ENCODE data around the gene MORN1.

The MORN1 gene

GRCh38 chr1:2342384-2343022 lies 48.9 kb downstream of the MORN1 start:
- H3K9ac ChIP-seq (ENCODE audit: low read depth, low read length), result no peak overlapping the region
- no peaks in the 10 kb centered on the region for H3K36me3 ChIP-seq (ENCODE audit: insufficient read depth, low read length)
- no peak overlapping the region for H3K4me2 ChIP-seq (ENCODE audit: low read length)

GRCh38 chr1:2341706-2342383 lies 49.5 kb downstream of the MORN1 start:
- H3K4me3 ChIP-seq (ENCODE audit: low read length), result no peak overlapping the region

More at GRCh38 chr1:2342384-2343022, 48.9 kb downstream of the MORN1 start:
- no peaks in the 10 kb centered on the region for H3K4me1 ChIP-seq (ENCODE audit: control insufficient read depth, insufficient read depth, low read length)
- H3K27me3 ChIP-seq (ENCODE audit: control insufficient read depth, insufficient read depth, low read length), result peaks cover 3% of the 10 kb centered on the region
- no peak overlapping the region for H3K4me3 ChIP-seq (ENCODE audit: low read length)
- no peaks in the 10 kb centered on the region for H3K9me3 ChIP-seq (replicated peaks; ENCODE audit: low read length)

DNA sequence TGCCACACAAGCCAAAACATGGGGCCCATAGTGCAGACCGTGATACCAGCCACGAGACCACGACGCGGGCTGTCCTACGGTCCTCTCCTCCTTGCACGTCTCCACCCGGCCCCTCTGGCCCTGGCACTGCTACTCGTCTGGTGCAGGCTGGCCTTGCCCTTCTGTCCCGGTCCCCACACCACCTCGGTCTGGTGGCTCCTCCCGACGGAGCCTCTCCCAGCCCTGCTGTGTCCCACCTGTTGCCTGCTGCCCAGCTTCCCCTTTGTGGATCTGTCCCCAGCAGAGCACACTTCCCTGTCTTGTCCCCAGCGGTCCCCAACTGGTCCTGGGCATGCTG lies 50.5 kb downstream of the MORN1 start:
- H3K9ac ChIP-seq (ENCODE audit: low read depth, low read length), result no peak overlapping the region
- no peaks in the 10 kb centered on the region for H3K36me3 ChIP-seq (ENCODE audit: insufficient read depth, low read length)
- H3K9me3 ChIP-seq (replicated peaks; ENCODE audit: low read length), result no peaks in the 10 kb centered on the region
- peaks cover 8% of the 10 kb centered on the region for H3K27me3 ChIP-seq (ENCODE audit: control insufficient read depth, insufficient read depth, low read length)
- H3K4me1 ChIP-seq (ENCODE audit: control insufficient read depth, insufficient read depth, low read length), result peaks cover 4% of the 10 kb centered on the region
- no peak overlapping the region for H3K4me2 ChIP-seq (ENCODE audit: low read length)
- H3K4me3 ChIP-seq (ENCODE audit: low read length), result no peak overlapping the region

More at GRCh38 chr1:2341706-2342383, 49.5 kb downstream of the MORN1 start:
- Histone ChIP-seq H3K4me2 (ENCODE audit: low read length) (no peak overlapping the region), H3K9ac (ENCODE audit: low read depth, low read length) (no peak overlapping the region), H3K27me3 (ENCODE audit: control insufficient read depth, insufficient read depth, low read length) (peaks cover 3% of the 10 kb centered on the region), H3K9me3 (replicated peaks; ENCODE audit: low read length) (no peaks in the 10 kb centered on the region), H3K36me3 (ENCODE audit: insufficient read depth, low read length) (no peaks in the 10 kb centered on the region), H3K4me1 (ENCODE audit: control insufficient read depth, insufficient read depth, low read length) (no peaks in the 10 kb centered on the region)

DNA sequence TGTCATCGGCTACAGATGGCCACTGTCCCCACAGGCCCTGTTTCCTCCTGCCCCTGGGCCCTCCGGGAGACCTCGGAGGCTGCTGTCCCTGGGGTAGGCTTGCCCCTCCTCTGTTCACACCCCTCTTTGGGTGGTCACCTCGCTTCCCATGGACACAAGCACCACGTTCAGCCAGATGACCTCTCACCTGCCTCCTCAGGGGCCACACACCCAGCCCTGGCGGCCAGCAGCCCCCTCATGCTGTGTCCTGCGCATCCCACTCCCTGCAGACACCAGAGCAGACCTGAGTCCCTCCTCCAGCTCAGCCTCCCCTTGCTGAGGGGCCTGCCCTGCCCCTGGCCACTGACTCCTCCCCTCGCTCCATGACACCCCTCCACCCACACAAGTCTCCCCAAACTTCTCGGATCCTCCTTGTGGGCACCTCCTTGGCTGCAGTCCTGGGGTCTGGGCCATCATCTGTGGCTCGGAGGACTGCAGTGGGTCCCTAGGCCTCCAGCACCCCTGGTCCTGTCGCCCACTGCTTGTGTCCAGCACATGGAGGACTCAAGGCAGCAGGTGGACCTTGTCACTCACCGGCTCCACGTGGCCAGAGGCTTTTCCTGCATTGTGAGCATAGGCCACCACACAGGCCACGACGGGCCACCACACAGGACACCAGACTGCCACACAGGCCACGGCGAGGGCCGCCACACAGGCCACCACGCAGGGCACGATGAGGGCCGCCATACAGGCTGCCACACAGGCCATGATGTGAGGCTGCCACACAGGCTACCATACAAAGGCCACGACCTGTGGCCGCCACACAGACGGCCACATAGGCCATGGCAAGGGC lies 51.1 kb downstream of the MORN1 start:
- no peaks in the 10 kb centered on the region for H3K36me3 ChIP-seq (ENCODE audit: insufficient read depth, low read length)
- no peak overlapping the region for H3K9ac ChIP-seq (ENCODE audit: low read depth, low read length)
- H3K9me3 ChIP-seq (replicated peaks; ENCODE audit: low read length), result no peaks in the 10 kb centered on the region
- H3K4me1 ChIP-seq (ENCODE audit: control insufficient read depth, insufficient read depth, low read length), result peaks cover 8% of the 10 kb centered on the region
- H3K27me3 ChIP-seq (ENCODE audit: control insufficient read depth, insufficient read depth, low read length), result peaks cover 14% of the 10 kb centered on the region
- no peak overlapping the region for H3K4me2 ChIP-seq (ENCODE audit: low read length)
- no peak overlapping the region for H3K4me3 ChIP-seq (ENCODE audit: low read length)

DNA sequence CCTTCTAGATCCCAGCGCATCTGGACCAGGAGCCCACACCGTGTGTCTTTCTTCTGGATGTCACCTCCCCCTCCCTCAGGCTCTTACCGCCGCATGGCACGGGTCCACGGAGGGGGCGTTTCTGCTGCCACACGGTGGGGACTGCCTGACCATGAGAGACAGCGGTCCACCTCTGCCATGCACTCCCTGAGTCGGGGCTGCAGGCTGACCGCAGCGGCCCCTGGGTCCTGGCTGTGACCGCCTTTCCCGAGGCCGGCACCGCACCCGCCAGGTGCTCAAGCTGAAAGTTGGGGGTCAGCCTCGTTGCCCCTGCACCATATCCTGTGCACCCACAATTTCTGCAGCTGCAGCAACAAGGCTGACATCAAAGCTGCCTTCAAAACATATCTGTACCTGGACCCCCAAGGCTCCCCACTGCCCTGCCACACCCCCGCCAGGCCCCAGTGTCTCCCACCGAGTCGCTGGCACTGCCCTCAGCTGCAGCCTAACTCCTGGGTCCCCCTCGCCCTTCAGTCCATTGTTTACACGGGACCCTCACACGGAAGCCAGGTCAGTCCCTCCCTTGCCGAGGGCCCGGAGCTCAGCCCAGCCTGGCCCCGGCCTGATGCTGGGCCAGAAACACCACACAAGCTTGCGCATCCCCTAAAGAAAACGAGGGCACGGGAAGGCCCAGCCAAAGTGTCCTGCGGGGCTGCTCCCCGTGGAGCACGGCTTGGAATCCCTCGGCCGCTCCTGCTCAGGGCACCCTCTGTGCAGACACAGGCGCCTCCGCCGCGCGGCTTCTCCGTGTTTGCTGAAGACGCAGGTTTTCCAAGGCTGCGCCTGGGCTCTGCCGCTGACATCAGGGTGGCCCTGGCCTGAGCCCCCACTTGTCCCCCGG lies 51.9 kb downstream of the MORN1 start:
- H3K4me2 ChIP-seq (ENCODE audit: low read length), result no peak overlapping the region
- peaks cover 8% of the 10 kb centered on the region for H3K4me1 ChIP-seq (ENCODE audit: control insufficient read depth, insufficient read depth, low read length)
- peaks cover 16% of the 10 kb centered on the region for H3K27me3 ChIP-seq (ENCODE audit: control insufficient read depth, insufficient read depth, low read length)
- no peaks in the 10 kb centered on the region for H3K36me3 ChIP-seq (ENCODE audit: insufficient read depth, low read length)
- no peak overlapping the region for H3K4me3 ChIP-seq (ENCODE audit: low read length)
- no peaks in the 10 kb centered on the region for H3K9me3 ChIP-seq (replicated peaks; ENCODE audit: low read length)
- no peak overlapping the region for H3K9ac ChIP-seq (ENCODE audit: low read depth, low read length)

GRCh38 chr1:2337501-2337900 lies 53.9 kb downstream of the MORN1 start:
- Histone ChIP-seq H3K9me3 (replicated peaks; ENCODE audit: low read length) (no peaks in the 10 kb centered on the region), H3K4me3 (ENCODE audit: low read length) (no peak overlapping the region), H3K9ac (ENCODE audit: low read depth, low read length) (no peak overlapping the region), H3K27me3 (ENCODE audit: control insufficient read depth, insufficient read depth, low read length) (peaks cover 16% of the 10 kb centered on the region), H3K36me3 (ENCODE audit: insufficient read depth, low read length) (no peaks in the 10 kb centered on the region), H3K4me1 (ENCODE audit: control insufficient read depth, insufficient read depth, low read length) (peaks cover 8% of the 10 kb centered on the region), H3K4me2 (ENCODE audit: low read length) (no peak overlapping the region)

DNA sequence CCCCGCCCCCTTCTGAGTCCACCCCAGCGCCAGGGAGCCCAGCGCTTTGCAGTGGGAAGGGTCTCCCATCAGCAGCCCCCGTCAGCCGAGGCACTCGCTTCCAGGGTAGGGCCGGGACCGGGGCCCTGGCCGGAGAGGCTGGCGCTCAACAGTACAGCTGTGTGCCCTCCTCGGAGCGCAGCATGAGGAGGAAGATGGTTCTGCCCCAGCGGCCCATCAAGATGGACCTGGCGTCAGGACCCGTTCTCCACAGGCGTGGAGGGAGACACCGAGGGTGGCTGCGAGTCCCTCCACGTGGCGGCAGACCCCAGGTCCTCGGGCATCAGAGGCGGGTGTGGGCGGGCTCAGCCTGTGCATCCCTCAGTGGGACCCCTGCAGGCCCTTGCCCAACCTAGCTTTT lies 54.3 kb downstream of the MORN1 start:
- H3K27me3 ChIP-seq (ENCODE audit: control insufficient read depth, insufficient read depth, low read length), result peaks cover 16% of the 10 kb centered on the region
- H3K9ac ChIP-seq (ENCODE audit: low read depth, low read length), result no peak overlapping the region
- H3K9me3 ChIP-seq (replicated peaks; ENCODE audit: low read length), result no peaks in the 10 kb centered on the region
- no peaks in the 10 kb centered on the region for H3K36me3 ChIP-seq (ENCODE audit: insufficient read depth, low read length)
- peaks cover 8% of the 10 kb centered on the region for H3K4me1 ChIP-seq (ENCODE audit: control insufficient read depth, insufficient read depth, low read length)
- no peak overlapping the region for H3K4me3 ChIP-seq (ENCODE audit: low read length)
- H3K4me2 ChIP-seq (ENCODE audit: low read length), result no peak overlapping the region

DNA sequence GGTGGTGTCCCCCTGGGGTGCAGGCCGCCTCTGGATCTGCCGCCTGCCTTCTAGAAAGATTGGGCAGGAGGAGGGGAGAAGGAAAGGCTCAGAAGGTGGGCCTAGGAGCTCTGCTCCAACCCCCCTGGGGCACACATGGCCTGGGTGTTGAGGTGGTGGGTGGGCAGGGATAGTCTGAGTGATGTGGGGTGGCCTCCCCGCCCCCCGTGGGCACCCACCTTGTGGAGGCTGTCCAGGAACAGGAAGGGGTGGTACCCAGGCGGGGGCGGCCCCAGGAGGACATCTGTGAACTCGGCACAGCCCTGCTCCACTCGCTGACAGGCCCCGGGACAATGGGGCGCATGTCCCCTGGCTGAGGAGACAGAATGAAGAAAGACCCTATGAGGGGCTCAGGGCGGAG lies 54.9 kb downstream of the MORN1 start:
- Histone ChIP-seq H3K9ac (ENCODE audit: low read depth, low read length) (no peak overlapping the region), H3K9me3 (replicated peaks; ENCODE audit: low read length) (no peaks in the 10 kb centered on the region), H3K27me3 (ENCODE audit: control insufficient read depth, insufficient read depth, low read length) (peaks cover 16% of the 10 kb centered on the region), H3K4me2 (ENCODE audit: low read length) (no peak overlapping the region), H3K36me3 (ENCODE audit: insufficient read depth, low read length) (no peaks in the 10 kb centered on the region), H3K4me1 (ENCODE audit: control insufficient read depth, insufficient read depth, low read length) (peaks cover 8% of the 10 kb centered on the region), H3K4me3 (ENCODE audit: low read length) (no peak overlapping the region)

DNA sequence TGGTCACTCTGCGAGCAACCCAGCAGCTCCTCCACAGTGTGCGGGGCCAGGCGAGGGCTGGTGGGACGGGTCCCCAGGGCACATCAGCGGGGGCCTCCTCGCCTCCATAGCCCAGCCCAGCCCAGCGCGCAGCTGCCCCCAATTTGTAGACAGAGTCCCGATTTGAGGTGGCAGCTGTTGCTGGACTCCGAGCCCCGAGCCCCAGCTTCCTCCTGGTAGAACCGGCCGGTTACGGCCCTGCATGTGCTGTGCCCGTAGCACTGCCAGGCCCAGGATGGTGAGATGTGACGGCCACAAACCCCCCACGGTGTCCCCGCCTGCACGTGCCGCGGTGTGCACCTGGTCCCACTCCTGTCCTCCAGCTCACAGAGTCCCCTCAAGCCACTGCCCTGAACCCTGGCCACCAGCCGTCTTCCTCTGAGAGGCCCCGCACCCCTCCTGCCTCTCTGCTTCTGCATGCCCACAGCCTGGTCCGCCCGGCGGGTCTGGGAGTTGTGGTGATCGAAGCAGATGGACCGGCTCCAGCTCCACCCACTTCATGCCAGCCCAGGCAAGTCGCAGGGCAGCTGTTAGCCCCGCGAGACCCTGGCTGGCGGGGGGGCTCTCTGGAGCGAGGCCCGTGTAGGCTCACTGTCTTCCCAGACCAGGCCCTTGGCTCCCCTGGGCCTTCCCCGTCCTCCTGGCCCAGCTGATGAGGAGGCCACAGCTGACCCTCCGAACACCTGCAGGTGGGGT lies 55.5 kb downstream of the MORN1 start:
- no peak overlapping the region for H3K4me3 ChIP-seq (ENCODE audit: low read length)
- H3K4me1 ChIP-seq (ENCODE audit: control insufficient read depth, insufficient read depth, low read length), result peaks cover 12% of the 10 kb centered on the region
- no peaks in the 10 kb centered on the region for H3K36me3 ChIP-seq (ENCODE audit: insufficient read depth, low read length)
- H3K27me3 ChIP-seq (ENCODE audit: control insufficient read depth, insufficient read depth, low read length), result peaks cover 16% of the 10 kb centered on the region
- no peak overlapping the region for H3K9ac ChIP-seq (ENCODE audit: low read depth, low read length)
- no peaks in the 10 kb centered on the region for H3K9me3 ChIP-seq (replicated peaks; ENCODE audit: low read length)
- H3K4me2 ChIP-seq (ENCODE audit: low read length), result peak overlapping the region; percentile 16

- Histone ChIP-seq H3K27me3 (ENCODE audit: control insufficient read depth, insufficient read depth, low read length) (peaks cover 16% of the 10 kb centered on the region), H3K9me3 (replicated peaks; ENCODE audit: low read length) (no peaks in the 10 kb centered on the region), H3K4me2 (ENCODE audit: low read length) (no peak overlapping the region), H3K4me1 (ENCODE audit: control insufficient read depth, insufficient read depth, low read length) (peaks cover 21% of the 10 kb centered on the region), H3K4me3 (ENCODE audit: low read length) (no peak overlapping the region), H3K36me3 (ENCODE audit: insufficient read depth, low read length) (no peaks in the 10 kb centered on the region), H3K9ac (ENCODE audit: low read depth, low read length) (no peak overlapping the region)
These were observed 56.3 kb downstream of the MORN1 start for GRCh38 chr1:2334883-2335534.

Measured in skeletal muscle satellite cell (primary cell).